ENCODE data around the gene YEATS4.

DNA sequence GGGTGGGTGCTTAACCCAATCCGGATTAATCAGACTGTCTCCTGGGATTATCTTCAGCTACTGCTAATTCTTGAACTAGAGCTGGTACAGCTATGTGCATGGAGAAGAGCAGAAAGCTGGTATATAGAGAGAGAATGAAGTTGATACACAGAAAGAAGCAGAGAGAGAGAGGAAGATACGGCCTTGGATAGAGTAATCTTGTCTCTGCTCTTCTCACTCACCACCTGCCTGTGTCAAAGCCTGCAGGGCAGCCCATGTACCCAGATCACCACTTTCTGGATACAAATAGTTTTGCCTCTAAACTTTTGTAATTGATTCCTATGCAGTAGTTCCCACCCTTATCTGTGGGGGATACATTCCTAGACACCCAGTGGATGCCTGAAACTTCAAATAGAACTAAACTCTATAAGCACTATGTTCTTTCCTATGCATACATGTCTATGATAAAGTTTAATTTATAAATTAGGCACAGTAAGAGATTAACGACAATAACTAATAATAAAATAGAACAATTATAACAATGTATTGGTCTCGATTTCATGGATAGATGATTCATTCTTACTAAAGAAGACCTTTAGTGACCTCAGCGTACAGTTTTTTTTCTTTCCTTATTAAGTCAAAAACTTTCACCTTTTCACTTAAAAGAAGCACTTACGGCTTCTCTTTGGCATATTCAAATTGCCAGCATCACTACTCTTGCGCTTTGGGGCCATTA is 45.5 kb downstream of the YEATS4 start:
- no peak for TF ChIP-seq POLR2AphosphoS5 (IDR thresholded peaks at IDR 0.05)
- TF ChIP-seq CTCF (IDR thresholded peaks at IDR 0.05): no peak
- TF ChIP-seq POLR2A (IDR thresholded peaks at IDR 0.05): no peak
- no peak for TF ChIP-seq EP300 (IDR thresholded peaks at IDR 0.05)
